HepG2 (cell line): ENCODE data around the gene AKAP9. TPM values are rescaled to one million over a fixed set of nuclear protein-coding genes. Genes with fewer than 3 reads are reported as not detected.

Experiments used
- BCL3 ChIP-seq: sonication (generic); formaldehyde crosslinking; IDR thresholded peaks from 2 replicates; pipeline ENCODE4 v1.5.1; 2020; ENCODE audit warnings: mild to moderate bottlenecking, missing genetic modification reagents, moderate library complexity
- CEBPZ ChIP-seq: IDR thresholded peaks from 2 replicates; pipeline ENCODE4 v1.6.1; 2012; ENCODE audit warnings: low read length, improper control_type of control experiment
- GZF1 ChIP-seq: sonication (generic); formaldehyde crosslinking; IDR thresholded peaks from 2 replicates; pipeline ENCODE4 v1.5.1; 2020; ENCODE audit warnings: mild to moderate bottlenecking, missing genetic modification reagents
- HMGA1 ChIP-seq: sonication (generic); formaldehyde crosslinking; conservative IDR thresholded peaks from 2 replicates; pipeline ENCODE4 v1.4.0; 2020; ENCODE audit warnings: missing genetic modification reagents
- MTERF4 ChIP-seq: sonication (generic); formaldehyde crosslinking; IDR thresholded peaks from 2 replicates; pipeline ENCODE4 v1.8.0; 2023; ENCODE audit warnings: mild to moderate bottlenecking, missing genetic modification reagents
- ONECUT2 ChIP-seq: sonication (generic); formaldehyde crosslinking; IDR thresholded peaks from 2 replicates; pipeline ENCODE4 v1.4.0; 2020; ENCODE audit warnings: missing genetic modification reagents
- PBX3 ChIP-seq: sonication (generic); formaldehyde crosslinking; IDR thresholded peaks from 2 replicates; pipeline ENCODE4 v1.8.1; 2023; ENCODE audit warnings: missing genetic modification reagents, inconsistent platforms, borderline replicate concordance
- PPARG ChIP-seq: conservative IDR thresholded peaks from 2 replicates; pipeline ENCODE4 v1.6.1; 2016; ENCODE audit warnings: missing biosample characterization, missing genetic modification reagents
- SNRNP70 ChIP-seq: fragments of 200-400 bp; formaldehyde crosslinking; IDR thresholded peaks from 2 replicates; pipeline ENCODE4 v1.6.1; 2017; ENCODE audit warnings: mild to moderate bottlenecking, low read depth, low read length, moderate library complexity
- SOX6 ChIP-seq, 2 experiments: fragments of 450-650 bp in 1 of 2; sonication (generic) in 1 of 2; formaldehyde crosslinking in 1 of 2; IDR thresholded peaks; 2 replicates each; pipeline versions ENCODE4 v1.4.0 to v1.6.1; 2017 to 2020; ENCODE audit warnings: antibody characterized with exemption in 1 of 2, mild to moderate bottlenecking in 1 of 2, missing genetic modification reagents in 1 of 2
- TEAD3 ChIP-seq: optimal IDR thresholded peaks from 2 replicates; pipeline ENCODE3; 2016; ENCODE audit warnings: borderline replicate concordance
- TMF1 ChIP-seq: sonication (generic); formaldehyde crosslinking; IDR thresholded peaks from 2 replicates; pipeline ENCODE4 v1.8.1; 2022; ENCODE audit warnings: low read depth, missing genetic modification reagents
- ZBTB4 ChIP-seq: sonication (generic); formaldehyde crosslinking; IDR thresholded peaks from 2 replicates; pipeline ENCODE4 v1.4.0; 2020; ENCODE audit warnings: missing genetic modification reagents, mild to moderate bottlenecking, borderline replicate concordance
- ZEB1 ChIP-seq: IDR thresholded peaks from 2 replicates; pipeline ENCODE4 v1.6.1; 2012; ENCODE audit warnings: mild to moderate bottlenecking, low read depth, inconsistent platforms; ENCODE audit not compliant: insufficient replicate concordance
- ZKSCAN8 ChIP-seq: IDR thresholded peaks from 2 replicates; pipeline ENCODE4 v1.6.1; 2016; ENCODE audit warnings: borderline replicate concordance, missing genetic modification reagents, missing compliant biosample characterization
- ZNF446 ChIP-seq: sonication (generic); formaldehyde crosslinking; IDR thresholded peaks from 2 replicates; pipeline ENCODE4 v1.5.0; 2020; ENCODE audit warnings: mild to moderate bottlenecking, missing genetic modification reagents
- ZNF563 ChIP-seq: sonication (generic); formaldehyde crosslinking; IDR thresholded peaks from 2 replicates; pipeline ENCODE4 v1.8.0; 2022; ENCODE audit warnings: mild to moderate bottlenecking, moderate library complexity, missing genetic modification reagents
- ZNF607 ChIP-seq: sonication (generic); formaldehyde crosslinking; IDR thresholded peaks from 2 replicates; pipeline ENCODE4 v1.5.1; 2020; ENCODE audit warnings: missing genetic modification reagents, mild to moderate bottlenecking, borderline replicate concordance
- polyA plus RNA-seq, 8 experiments: library from polyadenylated mRNA; depleted of rRNA in 3 of 8; stranded (reverse) in 7 of 8; unstranded in 1 of 8; fragments of >200 nt; fragmentation: Illumina TruSeq in 4 of 8; extraction: Trizol in 4 of 8; gene quantifications; 2 replicates each; pipeline versions ENCODE4 v1.2.1 to v1.2.3, GENCODE V29; 2011 to 2016; ENCODE audit warnings: low read depth in 4 of 8, missing spikeins in 1 of 8, mixed read lengths in 1 of 8; ENCODE audit not compliant: insufficient read depth in 1 of 8
- total RNA-seq, 5 experiments: library from RNA; depleted of rRNA; stranded (reverse); fragments of >200 nt; fragmentation: Illumina TruSeq; extraction: Trizol; gene quantifications; 2 replicates each; pipeline ENCODE4 v1.2.3, GENCODE V29; 2016; ENCODE audit warnings: low read depth in 1 of 5

Gene AKAP9
- total and polyA plus RNA-seq, 2 of the 13 experiments (the other 11 are each of a cell fraction or from before 2014, with no cell fraction given) = 27.6 to 33.1 TPM

- TF ChIP-seq ZNF563 (CRISPR knock-in tag) (0 out of 2 replicates have a peak, but pooled peaks have one; percentile 26), ZEB1 (peak; percentile 69), ZNF446 (CRISPR knock-in tag) (no peak), HMGA1 (CRISPR knock-in tag) (no peak), BCL3 (peak; percentile 82), ZBTB4 (CRISPR knock-in tag) (peak; percentile 67; the same call in 1 of the 2 replicates), TEAD3 (CRISPR knock-in tag) (no peak), MTERF4 (CRISPR knock-in tag) (no peak), ONECUT2 (CRISPR knock-in tag) (no peak; the same call in 1 of the 2 replicates), GZF1 (CRISPR knock-in tag) (peak; percentile 51; the same call in 1 of the 2 replicates), ZNF607 (CRISPR knock-in tag) (peak; percentile 85; the same call in 1 of the 2 replicates), PBX3 (no peak), CEBPZ (no peak), SOX6 (IDR thresholded peaks at IDR 0.05) (no peak), SOX6 (CRISPR knock-in tag; IDR thresholded peaks at IDR 0.05) (peak; percentile 67), ZKSCAN8 (0 out of 2 replicates have a peak, but pooled peaks have one; percentile 49), PPARG (CRISPR knock-in tag) (no peak), SNRNP70 (no peak), TMF1 (no peak; the same call in 1 of the 2 replicates)
These were observed 193.8 kb downstream of the AKAP9 start, which contains the start of gene CYP51A1 (continued) for GRCh38 chr7:92134271-92135051.
